ENCODE results near the gene DUSP18.
"Not testable (repeated sequence)": the region's sequence is repeated elsewhere in the genome, so short reads cannot be mapped to it uniquely, and the experiment has no call there.

DUSP18 gene

DNA sequence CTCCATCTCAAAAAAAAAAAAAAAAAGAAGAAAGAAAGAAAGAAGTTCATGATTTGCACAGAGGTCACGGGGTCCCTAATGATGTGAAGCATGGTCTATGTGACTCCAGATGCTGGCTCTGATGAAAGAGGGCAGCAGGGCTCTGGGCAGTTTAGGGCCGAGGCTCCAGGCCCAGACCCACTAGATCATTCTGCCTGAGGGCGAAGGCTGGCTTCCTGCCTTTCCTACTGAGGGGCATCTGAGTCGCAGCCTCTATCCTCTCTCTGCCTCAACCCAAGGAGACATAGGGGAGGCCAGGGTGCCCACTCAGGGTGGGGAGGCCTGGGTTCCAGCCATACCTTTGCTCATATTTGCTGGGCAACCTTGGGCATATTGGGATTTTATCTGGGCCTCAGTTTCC lies 27.3 kb downstream of the DUSP18 start:
- DNase-seq (ENCODE audit: insufficient read length, low spot score) (no peak), FAIRE-seq (no peak)
- no peak for TF ChIP-seq POLR2A (IDR thresholded peaks at IDR 0.05; ENCODE audit: low read depth, low read length)

DNA sequence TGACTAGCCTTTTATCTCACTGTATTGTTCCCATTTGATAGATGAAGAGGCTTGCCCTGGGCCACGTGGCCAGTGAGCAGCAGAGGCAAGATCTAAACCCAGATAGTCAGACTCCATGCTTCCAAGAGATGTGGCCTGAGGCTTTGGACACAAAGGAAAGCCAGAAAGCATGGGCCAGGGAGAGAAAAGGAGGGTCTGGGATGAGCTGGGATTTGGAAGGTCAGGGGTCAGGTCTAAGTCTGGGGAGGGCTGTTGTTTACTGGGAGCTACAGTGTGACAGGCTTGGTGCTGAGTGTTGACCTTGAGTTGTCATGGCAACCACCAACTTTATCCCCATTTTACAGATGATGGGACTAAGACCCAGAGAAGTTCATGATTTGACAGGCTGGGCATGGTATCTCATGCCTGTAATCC lies 30.0 kb downstream of the DUSP18 start:
- DNase-seq (ENCODE audit: insufficient read length, low spot score) (no peak), FAIRE-seq (no peak)
- no peak for TF ChIP-seq POLR2A (IDR thresholded peaks at IDR 0.05; ENCODE audit: low read depth, low read length)

DNA sequence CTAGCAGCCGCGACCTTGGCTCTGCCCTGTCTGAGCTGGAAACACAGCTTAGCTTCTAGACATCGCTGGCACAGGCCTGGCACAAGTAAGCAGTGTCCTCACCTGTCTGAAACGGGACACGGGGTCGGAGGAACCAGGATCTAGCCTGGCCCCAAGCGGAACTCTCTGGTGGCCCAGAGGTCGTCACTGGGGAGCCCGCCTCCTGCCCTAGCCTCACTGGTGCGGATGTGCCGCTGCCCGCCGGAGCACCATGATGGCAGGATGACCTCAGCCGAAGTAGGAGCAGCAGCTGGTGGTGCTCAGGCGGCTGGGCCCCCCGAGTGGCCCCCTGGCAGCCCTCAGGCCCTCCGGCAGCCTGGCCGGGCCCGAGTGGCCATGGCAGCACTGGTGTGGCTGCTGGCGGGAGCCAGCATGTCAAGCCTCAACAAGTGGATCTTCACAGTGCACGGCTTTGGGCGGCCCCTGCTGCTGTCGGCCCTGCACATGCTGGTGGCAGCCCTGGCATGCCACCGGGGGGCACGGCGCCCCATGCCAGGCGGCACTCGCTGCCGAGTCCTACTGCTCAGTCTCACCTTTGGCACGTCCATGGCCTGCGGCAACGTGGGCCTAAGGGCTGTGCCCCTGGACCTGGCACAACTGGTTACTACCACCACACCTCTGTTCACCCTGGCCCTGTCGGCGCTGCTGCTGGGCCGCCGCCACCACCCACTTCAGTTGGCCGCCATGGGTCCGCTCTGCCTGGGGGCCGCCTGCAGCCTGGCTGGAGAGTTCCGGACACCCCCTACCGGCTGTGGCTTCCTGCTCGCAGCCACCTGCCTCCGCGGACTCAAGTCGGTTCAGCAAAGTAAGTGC lies 31.2 kb downstream of the DUSP18 start:
- no peak for DNase-seq (ENCODE audit: insufficient read length, low spot score)
- FAIRE-seq = no peak
- no peak for TF ChIP-seq POLR2A (IDR thresholded peaks at IDR 0.05; ENCODE audit: low read depth, low read length)

DNA sequence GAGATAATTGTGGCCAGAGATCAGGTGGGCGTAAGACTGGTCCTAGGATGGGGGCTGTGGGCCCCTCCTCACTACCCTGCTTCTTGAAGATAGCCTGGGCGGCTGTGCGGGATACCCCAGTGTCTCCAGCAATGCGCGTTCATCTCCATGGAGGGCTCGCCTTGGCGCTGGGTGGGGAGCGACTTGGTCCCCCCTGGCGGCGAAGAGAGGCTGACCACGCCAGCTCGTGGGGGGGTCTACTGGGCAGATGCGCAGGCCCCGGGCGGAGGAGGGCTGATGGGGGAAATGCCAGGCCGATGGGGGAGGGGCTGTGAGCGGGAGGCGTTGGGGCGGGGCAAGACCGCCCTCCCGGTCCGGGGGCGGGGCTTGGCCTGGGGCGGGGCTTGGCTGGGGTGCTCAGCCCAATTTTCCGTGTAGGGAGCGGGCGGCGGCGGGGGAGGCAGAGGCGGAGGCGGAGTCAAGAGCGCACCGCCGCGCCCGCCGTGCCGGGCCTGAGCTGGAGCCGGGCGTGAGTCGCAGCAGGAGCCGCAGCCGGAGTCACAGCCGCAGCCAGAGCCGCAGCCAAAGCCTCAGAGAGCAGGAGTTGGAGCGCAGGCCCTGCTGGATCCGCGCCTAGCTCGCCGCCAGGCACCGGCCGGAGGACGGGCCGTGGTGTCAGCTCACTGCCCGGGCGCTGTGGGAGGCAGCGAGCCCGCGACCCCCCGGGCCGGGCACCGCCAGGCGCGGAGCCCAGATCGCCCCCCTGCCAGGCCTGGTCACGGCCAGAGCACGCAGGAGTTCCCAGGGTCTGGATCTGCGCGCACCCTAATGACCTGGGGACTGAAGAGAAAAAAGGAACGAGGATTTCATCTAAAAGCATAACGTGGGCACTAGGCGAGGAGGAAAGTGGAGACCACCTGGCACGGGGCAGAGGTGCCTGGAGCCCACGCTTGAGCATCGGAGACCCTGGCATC lies 32.1 kb downstream of the DUSP18 start, which contains the start of gene SLC35E4:
SLC35E4 (plus strand) TSS at position 509 of the 953 bp plus-strand sequence. CDS start 670 bp downstream, outside the sequence.
- TF ChIP-seq POLR2A (IDR thresholded peaks at IDR 0.05; ENCODE audit: low read depth, low read length) = peak; percentile 77
- FAIRE-seq (no peak), DNase-seq (ENCODE audit: insufficient read length, low spot score) (peak; percentile 76)

DNA sequence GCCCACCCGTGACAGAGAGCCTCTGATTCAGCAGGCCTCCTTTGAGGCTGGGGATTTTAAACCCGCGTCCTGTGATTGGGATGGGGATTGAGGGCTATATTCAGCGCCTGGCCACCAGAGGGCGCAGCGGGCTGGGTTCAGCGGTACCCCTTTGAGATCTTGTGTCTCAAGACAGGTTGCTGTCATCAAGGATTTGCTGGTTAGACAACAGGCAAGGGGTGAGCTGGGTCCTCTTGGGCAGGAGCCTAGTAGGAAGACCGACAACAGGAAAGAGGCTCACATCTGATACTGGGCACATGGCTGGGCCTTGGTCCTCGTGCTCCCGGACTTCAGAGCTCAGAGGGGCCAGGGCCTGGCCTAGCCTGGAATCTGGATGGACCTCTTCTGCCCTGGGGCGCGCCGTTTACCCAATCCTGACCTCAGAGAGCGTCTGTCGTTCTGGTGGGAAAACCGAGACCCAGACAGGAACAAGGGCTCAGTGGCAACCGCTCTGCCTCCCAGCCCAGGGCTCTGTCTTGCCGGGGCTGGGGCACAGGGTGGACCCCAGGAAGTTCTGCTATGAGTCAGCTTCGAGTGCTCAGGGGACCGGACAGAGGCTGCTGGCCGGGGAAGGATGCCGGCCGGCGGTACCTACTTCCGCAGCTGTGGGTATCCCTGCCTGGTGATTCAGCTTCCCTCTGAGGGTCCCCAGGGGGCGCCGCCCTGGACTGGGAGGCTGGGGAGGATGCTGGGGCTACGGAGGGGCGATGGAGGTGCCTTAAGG lies 33.0 kb downstream of the DUSP18 start:
- TF ChIP-seq POLR2A (IDR thresholded peaks at IDR 0.05; ENCODE audit: low read depth, low read length) = no peak
- FAIRE-seq = peak; percentile 30
- peak; percentile 90 for DNase-seq (ENCODE audit: insufficient read length, low spot score)

DNA sequence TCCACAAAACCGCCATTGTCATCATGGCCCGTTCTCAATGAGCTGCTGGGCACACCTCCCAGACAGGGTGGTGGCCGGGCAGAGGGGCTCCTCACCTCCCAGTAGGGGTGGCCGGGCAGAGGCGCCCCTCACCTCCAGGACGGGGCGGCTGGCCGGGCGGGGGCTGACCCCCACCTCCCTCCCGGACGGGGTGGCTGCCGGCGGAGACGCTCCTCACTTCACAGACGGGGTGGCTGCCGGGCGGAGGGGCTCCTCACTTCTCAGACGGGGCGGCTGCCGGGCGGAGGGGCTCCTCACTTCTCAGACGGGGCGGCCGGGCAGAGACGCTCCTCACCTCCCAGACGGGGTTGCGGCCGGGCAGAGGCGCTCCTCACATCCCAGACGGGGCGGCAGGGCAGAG lies 36.2 kb downstream of the DUSP18 start:
- DNase-seq (ENCODE audit: insufficient read length, low spot score); FAIRE-seq: not testable (repeated sequence)

DNA sequence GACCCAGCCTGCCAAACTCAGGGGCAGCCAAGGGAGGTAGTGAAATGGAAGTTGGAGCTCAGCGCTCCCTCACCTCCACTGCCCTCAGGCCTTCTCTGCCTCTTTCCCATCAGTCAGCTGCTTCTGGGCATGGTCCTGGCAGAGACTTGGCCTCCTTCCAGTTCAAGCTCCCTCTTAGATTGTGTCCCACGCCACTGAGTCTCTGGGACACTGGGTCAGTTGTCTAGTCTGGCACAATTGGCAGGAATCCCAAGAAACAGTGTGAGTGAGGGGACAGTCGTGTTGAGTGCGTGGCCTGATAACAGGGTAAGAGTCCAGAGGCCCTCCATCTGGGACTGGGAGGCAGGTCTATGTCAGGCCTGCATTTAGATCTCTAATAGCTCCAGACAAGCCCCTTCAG lies 39.2 kb downstream of the DUSP18 start:
- DNase-seq (ENCODE audit: insufficient read length, low spot score) (no peak), FAIRE-seq (no peak)
- no peak for TF ChIP-seq POLR2A (IDR thresholded peaks at IDR 0.05; ENCODE audit: low read depth, low read length)

DNA sequence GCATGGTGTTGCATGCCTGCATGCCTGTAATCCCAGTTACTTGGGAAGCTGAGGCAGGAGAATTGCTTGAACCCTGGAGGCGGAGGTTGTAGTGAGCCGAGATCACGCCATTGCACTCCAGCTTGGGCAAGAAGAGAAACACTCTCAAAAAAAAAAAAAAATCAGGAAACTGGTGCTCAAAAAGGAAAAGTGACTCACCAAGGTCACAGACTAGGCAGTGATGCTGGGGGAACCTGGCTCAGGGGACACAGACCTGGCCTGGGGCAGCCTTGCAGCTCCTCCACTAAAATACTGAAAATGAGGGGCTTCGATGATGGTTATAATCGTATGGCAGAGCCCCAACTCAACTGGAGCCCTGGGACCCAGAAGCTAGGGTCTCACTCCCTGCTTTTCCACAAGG lies 40.2 kb downstream of the DUSP18 start:
- no peak for DNase-seq (ENCODE audit: insufficient read length, low spot score)
- no peak for TF ChIP-seq POLR2A (IDR thresholded peaks at IDR 0.05; ENCODE audit: low read depth, low read length)
- no peak for FAIRE-seq

DNA sequence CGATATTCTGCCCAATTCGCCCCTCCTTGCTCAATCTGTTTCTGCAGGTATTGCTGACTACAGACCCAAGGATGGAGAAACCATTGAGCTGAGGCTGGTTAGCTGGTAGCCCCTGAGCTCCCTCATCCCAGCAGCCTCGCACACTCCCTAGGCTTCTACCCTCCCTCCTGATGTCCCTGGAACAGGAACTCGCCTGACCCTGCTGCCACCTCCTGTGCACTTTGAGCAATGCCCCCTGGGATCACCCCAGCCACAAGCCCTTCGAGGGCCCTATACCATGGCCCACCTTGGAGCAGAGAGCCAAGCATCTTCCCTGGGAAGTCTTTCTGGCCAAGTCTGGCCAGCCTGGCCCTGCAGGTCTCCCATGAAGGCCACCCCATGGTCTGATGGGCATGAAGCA lies 41.3 kb downstream of the DUSP18 start:
- no peak for TF ChIP-seq POLR2A (IDR thresholded peaks at IDR 0.05; ENCODE audit: low read depth, low read length)
- FAIRE-seq (no peak), DNase-seq (ENCODE audit: insufficient read length, low spot score) (no peak)

DNA sequence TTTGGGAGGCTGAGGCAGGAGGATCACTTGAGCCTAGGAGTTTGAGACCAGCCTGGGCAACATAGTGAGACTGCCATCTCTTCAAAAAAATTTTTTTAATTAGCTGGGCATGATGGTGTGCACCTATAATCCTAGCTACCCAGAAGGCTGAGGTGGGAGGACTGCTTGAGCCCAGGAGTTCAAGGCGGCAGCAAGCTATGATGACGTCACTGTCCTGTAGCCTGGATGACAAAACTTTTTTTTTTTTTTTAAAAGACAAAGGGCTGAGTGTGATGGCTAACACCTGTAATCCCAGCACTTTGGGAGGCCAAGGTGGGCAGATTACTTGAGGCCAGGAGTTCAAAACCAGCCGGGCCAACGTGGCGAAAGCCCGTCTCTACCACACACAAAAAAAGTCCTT lies 47.8 kb downstream of the DUSP18 start:
- not testable (repeated sequence) for FAIRE-seq; DNase-seq (ENCODE audit: insufficient read length, low spot score)

DNA sequence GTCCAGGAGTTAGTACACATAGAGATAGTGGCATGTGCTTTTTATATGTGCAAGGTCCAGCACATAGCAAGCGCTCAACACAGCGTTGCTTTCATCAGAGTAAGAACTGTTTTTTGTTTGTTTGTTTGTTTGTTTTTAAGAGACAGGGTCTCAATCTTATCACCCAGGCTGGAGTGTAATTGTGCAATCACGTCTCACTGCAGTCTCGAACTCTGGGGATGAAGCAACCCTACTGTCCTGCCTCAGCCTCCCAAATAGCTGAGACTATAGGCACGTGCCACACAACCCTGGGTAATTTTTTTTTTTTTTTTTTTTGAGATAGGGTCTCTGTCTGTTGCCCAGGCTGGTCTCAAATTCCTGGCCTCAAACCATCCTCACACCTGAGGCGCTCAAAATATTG lies 49.9 kb downstream of the DUSP18 start:
- TF ChIP-seq POLR2A (IDR thresholded peaks at IDR 0.05; ENCODE audit: low read depth, low read length) = no peak
- DNase-seq (ENCODE audit: insufficient read length, low spot score) (no peak), FAIRE-seq (no peak)

DNA sequence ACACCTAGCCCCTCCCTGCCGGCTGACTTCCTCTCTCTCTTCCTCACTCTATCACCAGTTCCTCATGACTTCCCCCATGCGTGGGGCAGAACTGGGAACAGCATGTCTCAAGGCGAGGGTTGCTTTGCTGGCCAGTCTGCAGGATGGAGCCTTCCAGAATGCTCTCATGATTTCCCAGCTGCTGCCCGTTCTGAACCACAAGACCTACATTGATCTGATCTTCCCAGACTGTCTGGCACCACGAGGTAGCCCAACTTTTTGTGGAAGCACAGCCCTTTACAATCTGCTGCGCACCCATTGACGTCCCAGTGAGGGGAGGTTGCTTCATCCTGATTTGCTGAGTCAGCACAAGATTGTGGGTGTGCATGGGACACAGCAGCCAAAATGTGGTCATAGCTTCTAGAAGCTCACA lies 52.1 kb downstream of the DUSP18 start:
- FAIRE-seq (no peak), DNase-seq (ENCODE audit: insufficient read length, low spot score) (no peak)
- no peak for TF ChIP-seq POLR2A (IDR thresholded peaks at IDR 0.05; ENCODE audit: low read depth, low read length)

DNA sequence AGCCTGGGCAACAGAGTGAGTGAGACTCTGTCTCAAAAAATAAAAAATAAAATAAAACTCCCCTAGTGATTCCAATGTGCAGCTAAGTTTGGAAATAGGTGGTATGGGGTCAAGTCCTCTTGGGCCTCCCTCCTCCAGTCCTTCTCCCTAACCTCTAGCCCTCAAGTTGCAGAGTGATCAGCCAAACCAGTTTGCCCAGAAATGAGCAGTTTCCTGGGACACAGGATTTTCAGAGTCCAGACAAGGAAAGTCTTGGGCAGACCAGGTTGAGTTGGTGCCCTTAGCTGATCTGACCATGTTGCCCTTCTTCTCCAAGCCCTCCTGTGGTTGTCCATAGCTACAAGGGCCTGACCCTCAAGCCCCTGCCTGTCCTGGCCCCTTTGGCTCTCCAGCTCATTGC lies 52.8 kb downstream of the DUSP18 start:
- FAIRE-seq = no peak
- TF ChIP-seq POLR2A (IDR thresholded peaks at IDR 0.05; ENCODE audit: low read depth, low read length) = no peak
- DNase-seq (ENCODE audit: insufficient read length, low spot score) = no peak

DNA sequence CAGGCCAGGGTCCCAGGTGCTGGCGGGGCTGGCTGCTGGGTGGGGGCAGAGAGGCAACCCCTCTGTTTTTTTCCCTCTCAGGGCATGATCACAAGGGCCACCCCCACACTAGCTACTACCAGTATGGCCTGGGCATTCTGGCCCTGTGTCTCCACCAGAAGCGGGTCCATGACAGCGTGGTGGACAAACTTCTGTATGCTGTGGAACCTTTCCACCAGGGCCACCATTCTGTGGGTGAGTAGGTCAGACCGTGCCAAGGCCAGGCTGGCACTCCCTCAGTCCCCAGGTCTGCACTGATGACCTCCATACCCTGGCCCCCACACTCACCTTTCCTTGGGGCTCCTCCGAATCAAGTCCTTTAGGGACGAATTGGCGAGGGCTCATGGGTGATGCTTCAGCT lies 53.4 kb downstream of the DUSP18 start:
- no peak for DNase-seq (ENCODE audit: insufficient read length, low spot score)
- TF ChIP-seq POLR2A (IDR thresholded peaks at IDR 0.05; ENCODE audit: low read depth, low read length) = no peak
- no peak for FAIRE-seq

Measured in H54 (cell line).